Endothelial cell of umbilical vein (primary cell): ENCODE data around the gene CLRN1. TPM values are rescaled to one million over a fixed set of nuclear protein-coding genes. Genes with fewer than 3 reads are reported as not detected.

Experiments used
- BruUV-seq: library from RNA; stranded (reverse); fragments of 400-500 nt; replicated peaks from 2 replicates; lab custom pipeline; 2021; lab: Mats Ljungman, UMichigan
- CTCF ChIA-PET: fragments of 300-600, 350-600 bp; sonication (Branson Sonifier 250); formaldehyde crosslinking; loops from one replicate; lab custom pipeline; 2021; ENCODE audit warnings: antibody characterized with exemption, inconsistent platforms; lab: Charles Lee
- POLR2A ChIA-PET: fragments of 300-600, 350-600 bp; sonication (Branson Sonifier 250); formaldehyde crosslinking; loops from one replicate; lab custom pipeline; 2021; ENCODE audit warnings: antibody characterized with exemption, inconsistent platforms; lab: Charles Lee
- DNase-seq: peaks from one replicate; pipeline ENCODE4 v3.0.0-alpha.2; 2011; ENCODE audit warnings: low read depth, low spot score
- FAIRE-seq: peaks from 2 replicates; lab custom pipeline; 2011; peaks lifted over from hg19 to GRCh38; lab: Jason Lieb, UNC
- H2AFZ ChIP-seq: 2 replicates; pipeline ENCODE4 v1.6.0; 2012; ENCODE audit warnings: low read depth, low read length, control low read depth, inconsistent platforms
- H3K27ac ChIP-seq: 2 replicates; pipeline ENCODE4 v1.5.1; 2011; ENCODE audit warnings: low read depth, mild to moderate bottlenecking, control low read depth, low read length, moderate library complexity; ENCODE audit not compliant: insufficient read depth
- H3K27me3 ChIP-seq, 2 experiments: 2 replicates each; pipeline versions ENCODE4 v1.6.0 to v1.6.1; 2011; ENCODE audit warnings: low read length in 2 of 2, mixed read lengths in 1 of 2; ENCODE audit not compliant: control insufficient read depth in 2 of 2, insufficient read depth in 2 of 2
- H3K36me3 ChIP-seq, 2 experiments: 2 replicates in 1 of 2; 3 replicates in 1 of 2; pipeline ENCODE4 v1.5.1; 2011; ENCODE audit warnings: low read length in 2 of 2, mild to moderate bottlenecking in 1 of 2, moderate library complexity in 1 of 2; ENCODE audit not compliant: control insufficient read depth in 2 of 2, insufficient read depth in 2 of 2; ENCODE audit errors: extremely low read depth in 1 of 2
- H3K4me1 ChIP-seq: 3 replicates; pipeline ENCODE4 v1.5.1; 2011; ENCODE audit warnings: mild to moderate bottlenecking, low read length; ENCODE audit not compliant: control insufficient read depth, insufficient read depth; ENCODE audit errors: extremely low read depth
- H3K4me2 ChIP-seq: 2 replicates; pipeline ENCODE4 v1.6.1; 2011; ENCODE audit warnings: low read length, control low read depth, mixed read lengths; ENCODE audit not compliant: insufficient read depth
- H3K4me3 ChIP-seq, 3 experiments: fragments of 200-600 bp in 1 of 3; sonication (generic), shearing (Covaris generic) in 1 of 3; replicated peaks in 1 of 3; 2 replicates each; pipeline ENCODE4 v1.5.1; 2011 to 2016; ENCODE audit warnings: control low read depth in 3 of 3, low read length in 3 of 3, mild to moderate bottlenecking in 2 of 3, inconsistent platforms in 1 of 3, low read depth in 1 of 3, moderate library complexity in 1 of 3; ENCODE audit not compliant: insufficient read depth in 1 of 3
- H3K79me2 ChIP-seq: 2 replicates; pipeline ENCODE4 v1.6.0; 2012; ENCODE audit warnings: low read length, inconsistent platforms; ENCODE audit not compliant: control insufficient read depth, insufficient read depth
- H3K9ac ChIP-seq: replicated peaks from 2 replicates; pipeline ENCODE3; 2011; ENCODE audit warnings: low read length, control low read depth; ENCODE audit not compliant: insufficient read depth; ENCODE audit errors: extremely low read depth
- H3K9me1 ChIP-seq: replicated peaks from 3 replicates; pipeline ENCODE4 v1.6.0; 2011; ENCODE audit warnings: mild to moderate bottlenecking, low read length; ENCODE audit not compliant: control insufficient read depth, insufficient read depth; ENCODE audit errors: extremely low read depth
- H3K9me3 ChIP-seq: replicated peaks from 2 replicates; pipeline ENCODE4 v1.5.1; 2012; ENCODE audit warnings: low read length, inconsistent platforms; ENCODE audit not compliant: control insufficient read depth, insufficient read depth
- H4K20me1 ChIP-seq: replicated peaks from 2 replicates; pipeline ENCODE3; 2011; ENCODE audit warnings: mild to moderate bottlenecking, low read length; ENCODE audit not compliant: control insufficient read depth, insufficient read depth; ENCODE audit errors: extremely low read depth
- EZH2 ChIP-seq: IDR thresholded peaks from 2 replicates; pipeline ENCODE4 v1.6.1; 2012; ENCODE audit warnings: borderline replicate concordance, low read depth, mild to moderate bottlenecking, moderate library complexity, low read length, inconsistent platforms; ENCODE audit not compliant: severe bottlenecking
- FOS ChIP-seq: IDR thresholded peaks from 2 replicates; pipeline ENCODE4 v1.6.1; 2011; ENCODE audit warnings: mild to moderate bottlenecking, low read length, moderate library complexity, borderline replicate concordance; ENCODE audit not compliant: insufficient read depth
- GATA2 ChIP-seq: IDR thresholded peaks from 2 replicates; pipeline ENCODE4 v1.7.0; 2011; ENCODE audit warnings: low read depth, mild to moderate bottlenecking, moderate library complexity, mixed read lengths, low read length; ENCODE audit not compliant: insufficient read length, insufficient read depth
- JUN ChIP-seq: IDR thresholded peaks from 2 replicates; pipeline ENCODE4 v1.6.1; 2011; ENCODE audit warnings: borderline replicate concordance, low read depth; ENCODE audit not compliant: insufficient read length, insufficient read depth
- MYC ChIP-seq: IDR thresholded peaks from one replicate; pipeline ENCODE4 v1.6.1; 2011; ENCODE audit warnings: mild to moderate bottlenecking, low read depth, low read length
- POLR2A ChIP-seq: IDR thresholded peaks from 2 replicates; pipeline ENCODE4 v1.6.1; 2012; ENCODE audit warnings: low read depth, mild to moderate bottlenecking, control low read depth, low read length
- POLR2AphosphoS5 ChIP-seq: IDR thresholded peaks from 2 replicates; pipeline ENCODE4 v1.6.1; 2012; ENCODE audit warnings: low read depth, mild to moderate bottlenecking, control low read depth, low read length, moderate library complexity; ENCODE audit not compliant: insufficient read depth
- dilution Hi-C: fragments of 300-500 bp; cut with MboI; formaldehyde crosslinking; loops from one replicate; pipeline ENCODE4 v1.15.0; 2019; ENCODE audit warnings: low sequenced_read_pairs; ENCODE audit not compliant: extremely low pct_ligation_motif_present
- intact Hi-C: fragments of 100-400 bp; cut with micrococcal nuclease; formaldehyde crosslinking; loops from one replicate; pipeline ENCODE4 v1.10.0; 2022
- polyA plus RNA-seq, 4 experiments: library from polyadenylated mRNA; depleted of rRNA in 3 of 4; stranded (reverse) in 3 of 4; unstranded in 1 of 4; fragments of >200 nt; gene quantifications; 2 replicates each; pipeline versions ENCODE4 v1.2.1 to v1.2.3, GENCODE V29; 2011 to 2012; ENCODE audit warnings: missing spikeins in 1 of 4
- total RNA-seq: library from RNA; stranded (reverse); gene quantifications from 2 replicates; pipeline ENCODE4 v1.2.3, GENCODE V29; 2021
- TF ChIP-seq, protein P1 (sequence below): IDR thresholded peaks from 2 replicates; pipeline ENCODE4 v1.6.1; 2011; ENCODE audit not compliant: insufficient read depth, insufficient read length
- TF ChIP-seq, protein P2 (sequence below), 2 donors: IDR thresholded peaks; 1 replicate in 1 of 2; 2 replicates in 1 of 2; pipeline ENCODE4 v1.5.1; 2011; ENCODE audit warnings: low read length in 2 of 2, mild to moderate bottlenecking in 2 of 2, moderate library complexity in 2 of 2, control low read depth in 1 of 2, inconsistent platforms in 1 of 2, low read depth in 1 of 2; ENCODE audit not compliant: insufficient read depth in 1 of 2; ENCODE audit errors: extremely low read depth in 1 of 2

CLRN1 gene
- total and polyA plus RNA-seq, 2 donors (not counting 3 experiments of a cell fraction or from before 2014, with no cell fraction given): not detected

DNA sequence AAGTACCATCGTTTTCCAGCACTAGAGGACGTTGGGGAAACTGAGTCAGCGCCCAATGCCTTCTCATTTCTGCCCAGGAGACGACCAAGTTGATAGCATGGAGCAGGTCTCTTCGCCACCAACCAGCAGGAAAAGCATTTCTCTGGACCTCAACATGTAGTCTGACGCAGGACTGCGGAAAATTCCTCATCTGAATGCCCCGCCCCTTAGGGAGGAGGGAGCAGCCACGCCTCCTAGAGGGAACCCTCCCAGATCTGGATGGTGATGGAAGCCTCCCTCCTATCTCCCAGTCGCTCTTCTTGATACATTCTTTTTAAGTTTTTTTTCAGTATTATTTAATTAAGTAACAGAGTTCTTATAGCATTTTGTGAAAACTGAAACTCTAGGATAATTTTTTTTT is 49.9 kb downstream of the CLRN1 start:
- no peak overlapping the region for H2AFZ ChIP-seq
- no peak overlapping the region for H3K9ac ChIP-seq
- H3K9me1 ChIP-seq: no peaks in the 10 kb centered on the region
- no peaks in the 10 kb centered on the region for H3K9me3 ChIP-seq
- no peak for FAIRE-seq
- no TSS peak for BruUV-seq
- H3K27ac ChIP-seq: no peak overlapping the region
- H3K4me2 ChIP-seq: no peak overlapping the region
- ChIA-PET CTCF (interaction anchor here (1.7 to 4.9 kb wide), 2 partner anchors 19 to 224 kb away, joined by 4 to 37 read pairs; no protein-coding TSS in a partner anchor), POLR2A (no interaction called here)
- intact Hi-C loops (no loop called here), dilution Hi-C loops (no loop called here)
- no peaks in the 10 kb centered on the region for H3K36me3 ChIP-seq
- no peak overlapping the region for H3K4me3 ChIP-seq
- TF ChIP-seq JUN (no peak), POLR2A (no peak), POLR2AphosphoS5 (no peak), FOS (no peak), MYC (no peak), GATA2 (no peak), EZH2 (no peak)
- TF ChIP-seq, protein P1, sequence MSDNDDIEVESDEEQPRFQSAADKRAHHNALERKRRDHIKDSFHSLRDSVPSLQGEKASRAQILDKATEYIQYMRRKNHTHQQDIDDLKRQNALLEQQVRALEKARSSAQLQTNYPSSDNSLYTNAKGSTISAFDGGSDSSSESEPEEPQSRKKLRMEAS: no peak
- TF ChIP-seq, protein P2, sequence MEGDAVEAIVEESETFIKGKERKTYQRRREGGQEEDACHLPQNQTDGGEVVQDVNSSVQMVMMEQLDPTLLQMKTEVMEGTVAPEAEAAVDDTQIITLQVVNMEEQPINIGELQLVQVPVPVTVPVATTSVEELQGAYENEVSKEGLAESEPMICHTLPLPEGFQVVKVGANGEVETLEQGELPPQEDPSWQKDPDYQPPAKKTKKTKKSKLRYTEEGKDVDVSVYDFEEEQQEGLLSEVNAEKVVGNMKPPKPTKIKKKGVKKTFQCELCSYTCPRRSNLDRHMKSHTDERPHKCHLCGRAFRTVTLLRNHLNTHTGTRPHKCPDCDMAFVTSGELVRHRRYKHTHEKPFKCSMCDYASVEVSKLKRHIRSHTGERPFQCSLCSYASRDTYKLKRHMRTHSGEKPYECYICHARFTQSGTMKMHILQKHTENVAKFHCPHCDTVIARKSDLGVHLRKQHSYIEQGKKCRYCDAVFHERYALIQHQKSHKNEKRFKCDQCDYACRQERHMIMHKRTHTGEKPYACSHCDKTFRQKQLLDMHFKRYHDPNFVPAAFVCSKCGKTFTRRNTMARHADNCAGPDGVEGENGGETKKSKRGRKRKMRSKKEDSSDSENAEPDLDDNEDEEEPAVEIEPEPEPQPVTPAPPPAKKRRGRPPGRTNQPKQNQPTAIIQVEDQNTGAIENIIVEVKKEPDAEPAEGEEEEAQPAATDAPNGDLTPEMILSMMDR (IDR thresholded peaks at IDR 0.05; ENCODE audit: extremely low read depth in 1 of 2, insufficient read depth in 1 of 2, low read depth in 1 of 2, low read length in 2 of 2): no peak
- no peak for DNase-seq
- H3K4me1 ChIP-seq: no peaks in the 10 kb centered on the region
- H3K27me3 ChIP-seq: peaks cover 2 to 3% of the 10 kb centered on the region in 2 experiments
- H3K79me2 ChIP-seq: no peaks in the 10 kb centered on the region
- H4K20me1 ChIP-seq: no peaks in the 10 kb centered on the region
